Trophoblast cell (in vitro differentiated cells and primary cell): ENCODE measurements around the gene CCL21.

ENCODE experiments used
- DNase-seq, 2 donors: peaks; one replicate each; pipeline ENCODE4 v3.0.0-alpha.2; 2016
- H2AFZ ChIP-seq: 2 replicates; pipeline ENCODE4 v1.6.1; 2013; ENCODE audit warnings: low read length, moderate library complexity, mild to moderate bottlenecking; ENCODE audit not compliant: insufficient read depth, poor library complexity
- H2AK5ac ChIP-seq: 2 replicates; pipeline ENCODE4 v1.6.1; 2013; ENCODE audit warnings: mild to moderate bottlenecking, low read length
- H2BK120ac ChIP-seq: 2 replicates; pipeline ENCODE4 v1.6.1; 2013; ENCODE audit warnings: low read length, mild to moderate bottlenecking, moderate library complexity; ENCODE audit not compliant: insufficient read depth, poor library complexity
- H2BK12ac ChIP-seq: 2 replicates; pipeline ENCODE4 v1.6.1; 2013; ENCODE audit warnings: mild to moderate bottlenecking, low read length, moderate library complexity
- H2BK5ac ChIP-seq: 2 replicates; pipeline ENCODE4 v1.6.1; 2013; ENCODE audit warnings: low read length, low read depth, moderate library complexity, mild to moderate bottlenecking; ENCODE audit not compliant: poor library complexity
- H3K14ac ChIP-seq: 2 replicates; pipeline ENCODE4 v1.6.1; 2013; ENCODE audit warnings: mild to moderate bottlenecking, low read length
- H3K18ac ChIP-seq: 2 replicates; pipeline ENCODE4 v1.6.1; 2013; ENCODE audit warnings: mild to moderate bottlenecking, low read length
- H3K23ac ChIP-seq: 2 replicates; pipeline ENCODE4 v1.6.1; 2013; ENCODE audit warnings: low read length
- H3K27ac ChIP-seq: 2 replicates; pipeline ENCODE4 v1.5.1; 2013; ENCODE audit warnings: low read depth, mild to moderate bottlenecking, inconsistent platforms, low read length, moderate library complexity
- H3K27me3 ChIP-seq: 2 replicates; pipeline ENCODE4 v1.6.1; 2013; ENCODE audit warnings: inconsistent platforms, mild to moderate bottlenecking, low read length, moderate library complexity; ENCODE audit not compliant: insufficient read depth
- H3K36me3 ChIP-seq, 2 experiments: 1 replicate in 1 of 2; 2 replicates in 1 of 2; pipeline ENCODE4 v1.6.1; 2013; ENCODE audit warnings: low read length in 2 of 2, mild to moderate bottlenecking in 2 of 2, moderate library complexity in 1 of 2; ENCODE audit not compliant: insufficient read depth in 2 of 2, control insufficient read depth in 1 of 2
- H3K4ac ChIP-seq: 2 replicates; pipeline ENCODE4 v1.6.1; 2013; ENCODE audit warnings: low read depth, mild to moderate bottlenecking, low read length, moderate library complexity
- H3K4me1 ChIP-seq, 2 experiments: 1 replicate in 1 of 2; 2 replicates in 1 of 2; pipeline ENCODE4 v1.6.1; 2013; ENCODE audit warnings: low read length in 2 of 2, mild to moderate bottlenecking in 2 of 2, moderate library complexity in 1 of 2; ENCODE audit not compliant: insufficient read depth in 2 of 2, control insufficient read depth in 1 of 2
- H3K4me2 ChIP-seq: 2 replicates; pipeline ENCODE4 v1.6.1; 2013; ENCODE audit warnings: inconsistent platforms, mild to moderate bottlenecking, low read length, moderate library complexity
- H3K4me3 ChIP-seq: 2 replicates; pipeline ENCODE4 v1.5.1; 2013; ENCODE audit warnings: mild to moderate bottlenecking, low read depth, low read length, inconsistent platforms
- H3K79me1 ChIP-seq: one replicate; pipeline ENCODE4 v1.6.1; 2013; ENCODE audit warnings: low read length
- H3K79me2 ChIP-seq: 2 replicates; pipeline ENCODE4 v1.6.1; 2013; ENCODE audit warnings: low read length, mild to moderate bottlenecking; ENCODE audit not compliant: control insufficient read depth, insufficient read depth, poor library complexity
- H3K9ac ChIP-seq: 2 replicates; pipeline ENCODE4 v1.6.1; 2013; ENCODE audit warnings: mild to moderate bottlenecking, low read length
- H3K9me3 ChIP-seq: 2 replicates; pipeline ENCODE4 v1.6.1; 2013; ENCODE audit warnings: low read depth, mild to moderate bottlenecking, control low read depth, inconsistent platforms, low read length; ENCODE audit not compliant: insufficient read depth
- H4K12ac ChIP-seq: 2 replicates; pipeline ENCODE4 v1.6.1; 2013; ENCODE audit warnings: low read depth, mild to moderate bottlenecking, low read length, moderate library complexity
- H4K8ac ChIP-seq: 2 replicates; pipeline ENCODE4 v1.6.1; 2013; ENCODE audit warnings: low read depth, mild to moderate bottlenecking, low read length, moderate library complexity
- H4K91ac ChIP-seq: one replicate; pipeline ENCODE4 v1.6.1; 2013; ENCODE audit warnings: low read depth, mild to moderate bottlenecking, low read length, moderate library complexity
- WGBS: extraction: QIAGEN DNeasy Blood & Tissue Kit; methylation state at CpG from one replicate; pipeline ENCODE4 v1.1.7; 2013; ENCODE audit warnings: missing lambda C conversion rate; ENCODE audit not compliant: insufficient read length, insufficient coverage; ENCODE audit errors: extremely low coverage; 5-methylcytosine and 5-hydroxymethylcytosine counted together

Gene CCL21

GRCh38 chr9:34694811-34695210 lies 15.1 kb downstream of the CCL21 start:
- Histone ChIP-seq H2AFZ (no peak overlapping the region), H3K9ac (no peak overlapping the region), H3K4ac (no peak overlapping the region), H3K18ac (no peak overlapping the region), H4K91ac (no peak overlapping the region), H4K12ac (no peak overlapping the region), H3K36me3 (no peaks in the 10 kb centered on the region), H3K9me3 (no peaks in the 10 kb centered on the region), H2BK12ac (no peak overlapping the region), H3K14ac (no peak overlapping the region), H3K79me1 (no peaks in the 10 kb centered on the region), H2AK5ac (no peak overlapping the region), H2BK5ac (no peak overlapping the region), H3K4me3 (no peak overlapping the region), H3K27ac (no peak overlapping the region), H3K4me1 (no peaks in the 10 kb centered on the region), H4K8ac (no peak overlapping the region), H3K27me3 (peaks cover 5% of the 10 kb centered on the region), H3K23ac (no peak overlapping the region), H2BK120ac (no peak overlapping the region), H3K79me2 (no peaks in the 10 kb centered on the region), H3K4me2 (no peak overlapping the region)
- DNase-seq, result peak; percentile 33 to 83

- Histone ChIP-seq H4K8ac (no peak overlapping the region), H4K91ac (no peak overlapping the region), H3K79me2 (no peaks in the 10 kb centered on the region), H2BK5ac (no peak overlapping the region), H3K14ac (no peak overlapping the region), H3K4me1 (no peaks in the 10 kb centered on the region), H2AFZ (no peak overlapping the region), H3K79me1 (no peaks in the 10 kb centered on the region), H3K9ac (no peak overlapping the region), H3K4me2 (no peak overlapping the region), H3K9me3 (no peaks in the 10 kb centered on the region), H3K4me3 (no peak overlapping the region), H3K4ac (no peak overlapping the region), H2BK120ac (no peak overlapping the region), H3K27ac (no peak overlapping the region), H3K18ac (no peak overlapping the region), H2AK5ac (no peak overlapping the region), H2BK12ac (no peak overlapping the region), H4K12ac (no peak overlapping the region), H3K36me3 (no peaks in the 10 kb centered on the region), H3K23ac (no peak overlapping the region), H3K27me3 (no peaks in the 10 kb centered on the region)
- DNase-seq, result no peak
- no CpG with 5 or more reads among the region's 2 CpGs for WGBS
Observed at GRCh38 chr9:34693560-34693959, 16.4 kb downstream of the CCL21 start.

GRCh38 chr9:34691936-34692315 lies 18.0 kb downstream of the CCL21 start:
- Histone ChIP-seq H2AFZ (no peak overlapping the region), H3K27ac (no peak overlapping the region), H3K18ac (no peak overlapping the region), H4K12ac (no peak overlapping the region), H3K79me1 (no peaks in the 10 kb centered on the region), H4K91ac (no peak overlapping the region), H3K4me3 (no peak overlapping the region), H3K4ac (no peak overlapping the region), H3K79me2 (no peaks in the 10 kb centered on the region), H3K9ac (no peak overlapping the region), H2BK5ac (no peak overlapping the region), H3K4me2 (no peak overlapping the region), H3K4me1 (no peaks in the 10 kb centered on the region), H2AK5ac (no peak overlapping the region), H3K9me3 (no peaks in the 10 kb centered on the region), H3K23ac (no peak overlapping the region), H3K27me3 (no peaks in the 10 kb centered on the region), H4K8ac (no peak overlapping the region), H2BK12ac (no peak overlapping the region), H3K36me3 (no peaks in the 10 kb centered on the region), H3K14ac (no peak overlapping the region), H2BK120ac (no peak overlapping the region)
- no CpG with 5 or more reads among the region's 5 CpGs for WGBS
- DNase-seq, result no peak

- Histone ChIP-seq H3K14ac (no peak within 1 kb of the TSS), H3K4ac (no peak within 1 kb of the TSS), H3K18ac (no peak within 1 kb of the TSS), H2BK120ac (no peak within 1 kb of the TSS), H2AFZ (no peak within 1 kb of the TSS), H3K4me2 (no peak within 1 kb of the TSS), H3K79me2 (no peaks in the 10 kb centered on the region), H3K36me3 (no peaks in the 10 kb centered on the region), H3K9ac (no peak within 1 kb of the TSS), H3K27ac (no peak within 1 kb of the TSS), H3K4me3 (no peak within 1 kb of the TSS), H3K9me3 (no peaks in the 10 kb centered on the region), H4K91ac (no peak within 1 kb of the TSS), H3K23ac (no peak within 1 kb of the TSS), H3K4me1 (no peaks in the 10 kb centered on the region), H3K27me3 (no peaks in the 10 kb centered on the region), H3K79me1 (no peaks in the 10 kb centered on the region), H4K8ac (no peak within 1 kb of the TSS), H4K12ac (no peak within 1 kb of the TSS), H2BK12ac (no peak within 1 kb of the TSS), H2BK5ac (no peak within 1 kb of the TSS), H2AK5ac (no peak within 1 kb of the TSS)
- DNase-seq, result no peak
- no CpG with 5 or more reads among the region's 6 CpGs for WGBS
Observed at GRCh38 chr9:34690983-34691935, 18.7 kb downstream of the CCL21 start, which contains the start of gene CCL19. Gene CCL19, minus strand, starts transcription at chr9:34691276. Its CDS starts 137 bp downstream, at chr9:34691139.
